ENCODE measurements around the gene THBS4. TPM values are rescaled to one million over a fixed set of nuclear protein-coding genes. Genes with fewer than 3 reads are reported as not detected.

Gene THBS4
- total RNA-seq, 4 donors from 2014 or later = 1.0 to 2.1 TPM; not detected in 2

- H3K9me3 ChIP-seq = no peaks in the 10 kb centered on the region
- no peaks in the 10 kb centered on the region for H3K4me1 ChIP-seq
- TF ChIP-seq CTCF (IDR thresholded peaks at IDR 0.05) (no peak), POLR2A (IDR thresholded peaks at IDR 0.05) (no peak)
- DNase-seq = no peak
- H3K36me3 ChIP-seq = no peaks in the 10 kb centered on the region
- no peak overlapping the region for H3K4me3 ChIP-seq
- no peak overlapping the region for H3K27ac ChIP-seq
- H3K27me3 ChIP-seq = no peaks in the 10 kb centered on the region
These were observed 42.0 kb downstream of the THBS4 start for GRCh38 chr5:80077051-80077714.

- no peaks in the 10 kb centered on the region for H3K27me3 ChIP-seq
- TF ChIP-seq CTCF (IDR thresholded peaks at IDR 0.05) (no peak), POLR2A (IDR thresholded peaks at IDR 0.05) (no peak)
These were observed 43.8 kb downstream of the THBS4 start for GRCh38 chr5:80078921-80079320.

GRCh38 chr5:80082281-80082680 lies 47.1 kb downstream of the THBS4 start:
- Histone ChIP-seq H3K9me3 (no peaks in the 10 kb centered on the region), H3K4me1 (no peaks in the 10 kb centered on the region), H3K4me3 (no peak overlapping the region), H3K36me3 (no peaks in the 10 kb centered on the region), H3K27ac (no peak overlapping the region), H3K27me3 (no peaks in the 10 kb centered on the region)
- no peak for DNase-seq
- no peak for TF ChIP-seq POLR2A (IDR thresholded peaks at IDR 0.05)
- no peak for TF ChIP-seq CTCF (IDR thresholded peaks at IDR 0.05)

More at GRCh38 chr5:80078921-80079320, 43.8 kb downstream of the THBS4 start:
- Histone ChIP-seq H3K27ac (no peak overlapping the region), H3K9me3 (no peaks in the 10 kb centered on the region), H3K4me3 (no peak overlapping the region), H3K4me1 (no peaks in the 10 kb centered on the region), H3K36me3 (no peaks in the 10 kb centered on the region)
- DNase-seq = no peak

- Histone ChIP-seq H3K36me3 (no peaks in the 10 kb centered on the region), H3K4me3 (peak overlapping the region in 1 of 4 donors; percentile 26), H3K4me1 (no peaks in the 10 kb centered on the region), H3K27me3 (no peaks in the 10 kb centered on the region), H3K27ac (peak overlapping the region in 3 of 4 donors; percentile 20 to 41 (median 35)), H3K9me3 (no peaks in the 10 kb centered on the region)
- TF ChIP-seq POLR2A (IDR thresholded peaks at IDR 0.05) = no peak
- peak; percentile 25 to 75 (median 45) for TF ChIP-seq CTCF (IDR thresholded peaks at IDR 0.05)
- DNase-seq = peak; percentile 33 to 66 (median 57)
These were observed 47.6 kb downstream of the THBS4 start for GRCh38 chr5:80082731-80083100.

GRCh38 chr5:80083101-80083890 lies 48.1 kb downstream of the THBS4 start:
- Histone ChIP-seq H3K27ac (peak overlapping the region in 3 of 4 donors; percentile 20 to 41 (median 35)), H3K9me3 (no peaks in the 10 kb centered on the region), H3K4me1 (no peaks in the 10 kb centered on the region), H3K4me3 (peak overlapping the region in 1 of 4 donors; percentile 26), H3K36me3 (no peaks in the 10 kb centered on the region), H3K27me3 (no peaks in the 10 kb centered on the region)
- TF ChIP-seq CTCF (IDR thresholded peaks at IDR 0.05) = peak; percentile 58 to 85 (median 75)
- no peak for TF ChIP-seq POLR2A (IDR thresholded peaks at IDR 0.05)
- DNase-seq = no peak

Data from Peyer's patch (tissue), 4 donors.